Sigmoid colon (tissue), 4 donors: ENCODE results near the gene PEAK1.

Experiments
- CTCF ChIP-seq, 4 experiments: fragments of 450-650 bp in 3 of 4; fragments of 200-600 bp in 1 of 4; IDR thresholded peaks; one replicate each; pipeline ENCODE4 v1.5.1; 2016 to 2019; ENCODE audit warnings: antibody characterized with exemption in 4 of 4, mild to moderate bottlenecking in 3 of 4, moderate library complexity in 2 of 4
- EP300 ChIP-seq, 4 donors: sonication (generic); formaldehyde crosslinking; IDR thresholded peaks; one replicate each; pipeline ENCODE4 v1.6.1; 2017; ENCODE audit warnings: antibody characterized with exemption in 4 of 4
- POLR2A ChIP-seq, 2 donors: fragments of 450-650 bp; IDR thresholded peaks; one replicate each; pipeline ENCODE4 v1.6.1; 2016; ENCODE audit warnings: antibody characterized with exemption in 2 of 2, mild to moderate bottlenecking in 2 of 2, moderate library complexity in 2 of 2
- POLR2AphosphoS5 ChIP-seq, 4 donors: sonication (generic); formaldehyde crosslinking; IDR thresholded peaks; one replicate each; pipeline ENCODE4 v1.6.1; 2017; ENCODE audit warnings: antibody characterized with exemption in 4 of 4

- no peak for TF ChIP-seq CTCF (IDR thresholded peaks at IDR 0.05)
- no peak for TF ChIP-seq POLR2AphosphoS5 (IDR thresholded peaks at IDR 0.05)
- no peak for TF ChIP-seq POLR2A (IDR thresholded peaks at IDR 0.05)
- no peak for TF ChIP-seq EP300 (IDR thresholded peaks at IDR 0.05)
Observed at GRCh38 chr15:77461486-77461885, 41.6 kb upstream of the PEAK1 start.
